Activated CD4-positive, alpha-beta T cell treated with anti-CD3 and anti-CD28 coated beads for 24 hours (primary cell): ENCODE data around the gene MPDU1.
A peak's percentile ranks its signal among the peaks of the same experiment; 100 is the strongest.
"Not testable (repeated sequence)": the region's sequence is repeated elsewhere in the genome, so short reads cannot be mapped to it uniquely, and the experiment has no call there.

ENCODE experiments used
- DNase-seq, 2 donors: peaks; one replicate each; pipeline ENCODE4 v3.0.0-alpha.2; 2020; ENCODE audit warnings: low read depth in 2 of 2

Gene MPDU1

DNA sequence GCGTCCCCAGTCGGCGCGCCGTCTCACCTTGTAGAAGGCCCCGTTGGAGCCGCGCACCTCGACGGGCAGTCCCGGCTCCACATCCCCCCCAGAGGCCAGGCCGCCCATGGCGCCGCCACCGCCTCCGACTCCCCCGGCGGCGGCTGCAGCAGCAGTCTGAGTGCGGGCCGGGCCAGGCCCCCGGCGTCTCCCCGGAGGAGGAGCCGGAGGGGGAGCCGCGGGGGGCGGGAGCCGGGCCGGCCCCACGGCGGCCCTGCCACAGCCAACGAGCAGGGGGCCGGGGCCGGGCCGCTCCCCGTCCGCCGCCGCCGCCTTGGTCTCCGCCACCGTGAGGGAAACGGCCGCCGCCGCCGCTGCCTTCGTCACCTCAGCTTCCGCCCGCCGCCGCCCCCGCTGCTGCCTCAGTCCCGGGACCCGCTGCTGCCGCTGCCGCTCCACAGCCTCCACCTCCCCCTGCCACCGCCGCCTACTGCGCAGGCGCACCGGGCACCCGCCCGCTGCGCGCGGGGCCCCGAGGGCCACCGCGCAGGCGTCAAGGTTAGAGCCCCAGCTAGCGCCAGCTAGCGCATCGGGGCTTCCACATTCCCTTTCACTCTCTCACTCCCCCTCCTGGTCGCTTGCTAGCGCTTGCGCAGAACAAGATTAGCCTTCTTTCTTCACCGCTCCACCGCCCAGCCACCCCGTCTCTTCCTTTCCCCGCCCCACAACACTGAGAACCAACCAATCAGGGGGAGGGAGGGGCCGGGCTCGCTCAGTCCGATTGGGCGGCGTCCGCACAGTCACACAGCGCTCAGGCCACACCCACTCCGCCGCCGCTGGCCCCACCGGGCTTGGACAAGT, 31.0 kb downstream of the MPDU1 start, which contains the start of gene FXR2:
FXR2 (minus strand) TSS at position 473 of the 840 bp plus-strand sequence; CDS start at position 108, 365 bp downstream.
- DNase-seq, result peak; percentile 99

DNA sequence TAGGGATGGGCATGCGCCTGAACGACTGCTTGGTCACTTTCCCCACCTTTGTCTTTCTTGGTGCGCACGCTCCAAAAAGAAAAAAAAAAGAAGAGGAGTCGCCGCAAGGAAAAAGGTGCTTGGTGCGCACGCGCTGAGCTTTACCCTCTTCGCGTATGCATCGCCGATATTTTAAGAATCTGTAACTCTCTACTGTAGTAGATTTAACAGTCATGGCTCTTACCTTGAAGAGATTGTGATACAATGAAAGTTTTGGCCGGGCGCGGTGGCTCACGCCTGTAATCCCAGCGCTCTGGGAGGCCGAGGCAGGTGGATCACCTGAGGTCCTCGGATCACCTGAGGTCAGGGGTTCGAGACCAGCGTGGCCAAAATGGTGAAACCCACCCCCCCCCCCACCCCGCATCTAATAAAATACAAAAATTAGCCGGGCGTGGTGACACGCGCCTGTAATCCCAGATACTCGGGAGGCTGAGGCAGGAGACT, 31.7 kb downstream of the MPDU1 start:
- no peak for DNase-seq

DNA sequence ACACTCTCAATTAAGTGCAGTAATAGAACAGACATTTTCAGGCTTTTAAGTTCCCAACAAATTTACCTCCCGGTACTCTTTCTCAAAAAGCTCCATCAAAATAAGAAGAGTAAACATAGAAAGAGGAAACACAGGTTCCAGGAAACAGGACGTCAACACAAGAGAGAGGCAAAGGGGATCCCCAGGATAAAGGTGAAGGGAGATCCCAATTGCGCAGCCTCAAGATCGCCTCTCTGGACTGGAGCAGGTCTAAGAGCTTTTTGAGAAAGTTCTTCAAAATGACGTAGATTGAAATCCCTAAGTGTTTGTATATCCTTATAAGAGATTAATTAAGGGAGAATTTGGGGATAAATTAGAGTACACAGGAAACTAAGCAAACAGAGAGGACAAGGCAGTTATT, 35.0 kb downstream of the MPDU1 start:
- no peak for DNase-seq

DNA sequence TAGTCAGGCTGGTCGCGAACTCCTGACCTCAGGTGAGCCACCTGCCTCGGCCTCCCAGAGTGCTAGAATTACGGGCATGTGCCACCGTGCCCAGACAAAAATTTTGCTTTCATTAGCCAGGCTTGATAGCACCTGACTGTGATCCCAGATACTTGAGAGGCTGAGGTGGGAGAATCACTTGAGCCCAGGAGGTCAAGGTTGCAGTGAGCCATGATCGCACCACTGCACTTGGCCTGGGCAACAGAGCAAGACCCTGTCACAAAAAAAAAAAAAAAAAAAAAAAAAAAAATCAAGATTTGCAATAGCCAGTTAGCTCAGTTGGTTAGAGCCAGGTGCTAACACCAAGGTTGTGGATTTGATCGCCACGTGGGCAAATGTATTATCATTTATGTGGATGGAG, 37.2 kb downstream of the MPDU1 start:
- DNase-seq, result no peak

DNA sequence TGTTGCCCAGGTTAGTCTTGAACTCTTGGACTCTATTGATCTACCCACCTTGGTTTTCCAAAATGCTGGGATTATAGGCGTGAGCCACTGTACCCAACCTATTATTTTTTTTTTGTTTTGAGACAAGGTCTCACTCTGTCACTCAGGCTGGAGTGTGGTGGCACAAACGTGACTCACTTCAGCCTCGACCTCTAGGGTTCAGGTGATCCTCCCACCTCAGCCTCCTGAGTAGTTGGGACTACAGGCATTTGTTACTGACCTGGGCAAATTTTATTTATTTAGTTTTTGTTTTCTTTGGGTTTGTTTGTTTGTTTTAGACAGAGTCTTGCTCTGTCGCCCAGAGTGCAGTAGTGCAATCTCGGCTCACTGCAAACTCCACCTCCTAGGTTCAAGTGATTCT, 40.0 kb downstream of the MPDU1 start:
- DNase-seq, result no peak

DNA sequence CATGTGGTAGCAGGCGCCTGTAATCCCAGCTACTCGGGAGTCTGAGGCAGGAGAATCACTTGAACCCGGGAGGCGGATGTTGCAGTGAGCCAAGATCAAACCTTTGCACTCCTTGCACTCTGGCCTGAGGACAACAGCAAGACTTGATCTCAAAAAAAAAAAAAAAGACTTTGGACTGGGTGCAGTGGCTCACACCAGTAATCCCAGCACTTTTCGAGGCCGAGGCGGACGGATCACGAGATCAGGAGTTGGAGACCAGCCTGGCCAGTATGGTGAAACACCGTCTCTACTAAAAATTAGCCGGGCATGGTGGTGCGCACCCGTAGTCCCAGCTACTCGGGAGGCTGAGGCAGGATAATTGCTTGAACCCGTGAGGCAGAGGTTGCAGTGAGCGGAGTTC, 42.1 kb downstream of the MPDU1 start:
- DNase-seq, result not testable (repeated sequence)

DNA sequence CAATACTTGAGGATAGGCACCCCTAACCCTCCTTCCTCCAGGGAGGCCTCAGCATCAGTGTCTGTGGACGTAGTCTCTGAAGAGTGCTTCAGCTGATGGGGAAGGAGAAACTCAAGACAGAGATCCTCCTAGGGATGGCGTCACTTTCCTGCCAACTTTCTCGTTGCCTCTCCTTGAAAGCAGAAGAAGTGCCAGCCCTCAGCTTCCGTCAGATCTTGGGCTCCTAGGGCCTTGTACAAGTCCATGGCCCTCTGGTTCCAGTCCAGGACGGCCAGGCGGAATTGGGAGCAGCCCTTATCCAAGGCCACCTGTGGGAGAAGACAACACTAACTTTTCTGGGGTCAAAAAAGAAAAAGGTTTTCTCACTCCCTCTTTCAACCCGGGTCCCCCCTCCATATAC, 42.7 kb downstream of the MPDU1 start:
- no peak for DNase-seq

DNA sequence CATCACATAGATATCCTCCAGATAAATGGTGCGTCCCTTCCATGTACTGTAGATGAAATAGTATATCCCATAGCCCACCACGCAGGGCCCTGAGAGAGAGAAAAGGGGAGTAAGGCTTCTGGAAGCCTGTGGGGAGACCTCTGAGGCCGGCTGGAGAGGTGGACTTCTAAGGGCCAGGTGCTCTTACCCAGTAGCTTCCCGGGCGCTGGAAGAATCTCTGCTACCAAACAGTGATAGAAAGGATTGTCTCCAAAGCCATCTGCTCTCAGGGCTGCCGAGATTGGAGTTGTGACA, 43.3 kb downstream of the MPDU1 start:
- DNase-seq, result no peak

DNA sequence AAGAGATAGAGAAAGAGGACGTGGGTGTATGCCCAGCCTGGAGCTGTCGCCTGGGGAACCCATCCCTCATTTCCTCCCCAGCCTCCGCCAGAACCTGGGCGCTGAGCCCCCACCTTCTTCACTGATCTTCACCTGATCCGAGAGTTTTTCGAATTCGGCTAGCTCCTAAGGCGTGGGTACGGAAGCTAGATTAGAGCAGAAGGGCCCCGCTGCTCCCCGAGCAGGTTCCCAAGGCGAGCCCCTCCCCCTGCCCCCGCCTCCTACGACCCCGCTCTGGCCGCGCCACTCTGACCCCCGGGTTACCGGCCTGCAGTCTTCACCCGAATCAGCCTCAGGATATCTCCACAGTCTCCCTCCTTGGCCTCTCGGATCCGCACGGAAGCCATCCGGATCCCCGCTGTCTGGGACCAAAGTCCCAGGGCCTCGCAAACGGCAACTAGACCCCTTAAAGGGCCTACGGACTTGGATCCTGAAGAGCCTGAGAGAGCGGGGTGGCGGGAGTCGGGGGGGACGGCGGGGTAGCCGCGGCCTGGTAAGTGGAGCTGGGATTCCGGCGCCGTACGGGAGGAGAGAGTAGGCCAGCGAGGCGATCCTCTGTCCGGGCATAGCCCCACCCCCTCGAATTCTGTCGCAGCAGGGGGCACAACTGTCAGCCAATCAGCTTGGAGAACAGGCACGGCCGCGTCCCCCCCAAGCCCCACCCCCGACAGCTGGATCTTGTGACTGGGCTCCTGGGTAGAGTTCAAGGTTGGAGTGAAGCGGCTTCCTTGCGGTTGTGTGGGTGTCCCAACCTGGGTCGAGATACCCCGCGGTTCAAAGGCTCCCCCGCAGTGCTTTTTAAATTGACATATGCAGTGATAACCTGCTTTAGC, 43.8 kb downstream of the MPDU1 start, which contains the start of gene SAT2:
SAT2 (minus strand) TSS at position 572 of the 872 bp plus-strand sequence; CDS start at position 386, 186 bp downstream.
- peak; percentile 71 to 77 for DNase-seq

DNA sequence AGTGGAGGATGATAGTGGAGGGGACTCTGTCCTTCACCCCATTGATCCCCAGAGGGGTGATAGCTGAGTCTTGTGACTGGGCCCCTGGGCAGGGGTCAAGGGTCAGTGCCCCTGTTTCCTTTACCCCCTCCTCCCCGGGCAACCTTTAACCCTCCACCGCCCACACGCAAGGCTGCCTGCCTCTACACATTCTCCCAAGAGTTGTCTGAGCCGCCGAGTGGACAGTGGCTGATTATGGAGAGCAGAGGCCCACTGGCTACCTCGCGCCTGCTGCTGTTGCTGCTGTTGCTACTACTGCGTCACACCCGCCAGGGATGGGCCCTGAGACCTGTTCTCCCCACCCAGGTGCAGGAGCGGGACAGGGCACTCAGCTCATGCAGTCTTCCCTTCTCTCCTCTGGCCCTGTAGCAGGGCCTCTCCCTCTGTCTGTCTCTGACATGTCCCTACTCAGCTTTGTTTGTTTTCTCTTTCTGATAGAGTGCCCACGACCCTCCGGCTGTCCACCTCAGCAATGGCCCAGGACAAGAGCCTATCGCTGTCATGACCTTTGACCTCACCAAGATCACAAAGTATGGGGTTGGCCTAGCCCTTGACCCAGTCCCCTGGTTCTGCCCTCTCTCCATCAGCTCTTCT, 46.4 kb downstream of the MPDU1 start, which contains the start of gene SHBG:
SHBG (plus strand) TSS at position 197 of the 633 bp plus-strand sequence; CDS start at position 235, 38 bp downstream.
- DNase-seq, result no peak

DNA sequence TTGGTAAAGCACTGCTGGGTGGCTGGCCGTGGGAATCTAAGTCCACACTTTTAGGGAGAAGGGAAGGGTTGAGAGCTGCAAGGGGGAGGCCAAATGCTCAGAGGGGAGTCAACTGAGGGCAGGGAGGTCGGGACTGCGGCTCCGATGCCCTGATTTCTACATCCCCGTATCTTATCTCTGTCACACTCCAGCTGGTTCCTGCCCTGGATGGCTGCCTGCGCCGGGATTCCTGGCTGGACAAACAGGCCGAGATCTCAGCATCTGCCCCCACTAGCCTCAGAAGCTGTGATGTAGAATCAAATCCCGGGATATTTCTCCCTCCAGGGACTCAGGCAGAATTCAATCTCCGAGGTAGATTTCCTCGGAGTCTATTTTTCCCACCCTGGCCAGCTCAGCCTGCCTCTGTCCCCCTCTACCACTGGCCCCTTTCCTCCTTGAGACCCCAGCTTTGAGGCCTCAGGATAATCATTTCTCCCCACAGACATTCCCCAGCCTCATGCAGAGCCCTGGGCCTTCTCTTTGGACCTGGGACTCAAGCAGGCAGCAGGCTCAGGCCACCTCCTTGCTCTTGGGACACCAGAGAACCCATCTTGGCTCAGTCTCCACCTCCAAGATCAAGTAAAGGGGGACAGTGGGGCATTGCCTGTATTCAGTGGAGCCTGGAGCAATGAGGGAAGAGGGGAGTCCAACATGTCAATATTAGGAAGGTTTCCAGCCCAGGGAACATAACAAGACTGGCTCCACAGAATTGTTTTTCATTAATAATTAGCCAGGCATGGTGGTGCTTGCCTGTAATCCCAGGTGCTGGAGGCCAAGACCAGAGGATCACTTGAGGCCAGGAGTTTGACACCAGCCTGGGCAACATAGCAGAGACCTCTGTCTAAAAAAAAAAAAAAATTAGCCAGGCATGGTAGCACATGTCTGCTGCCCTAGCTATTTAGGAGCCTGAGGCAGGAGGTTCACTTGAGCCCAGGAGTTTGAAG, 48.0 kb downstream of the MPDU1 start:
- no peak for DNase-seq

DNA sequence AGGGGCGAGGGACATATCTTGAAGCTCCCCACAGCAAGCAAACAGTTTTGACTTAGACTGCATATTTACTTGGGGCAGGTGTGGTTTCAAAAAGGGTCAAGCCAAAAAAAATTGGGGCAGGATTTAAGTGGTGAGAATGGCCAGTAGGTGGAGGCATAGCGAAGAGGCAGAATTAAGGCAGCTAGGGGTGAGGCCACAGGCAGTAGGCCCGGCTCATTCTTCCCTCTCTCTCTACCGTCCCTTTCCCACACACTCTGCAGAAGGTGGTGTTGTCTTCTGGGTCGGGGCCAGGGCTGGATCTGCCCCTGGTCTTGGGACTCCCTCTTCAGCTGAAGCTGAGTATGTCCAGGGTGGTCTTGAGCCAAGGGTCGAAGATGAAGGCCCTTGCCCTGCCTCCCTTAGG, 48.8 kb downstream of the MPDU1 start:
- no peak for DNase-seq

DNA sequence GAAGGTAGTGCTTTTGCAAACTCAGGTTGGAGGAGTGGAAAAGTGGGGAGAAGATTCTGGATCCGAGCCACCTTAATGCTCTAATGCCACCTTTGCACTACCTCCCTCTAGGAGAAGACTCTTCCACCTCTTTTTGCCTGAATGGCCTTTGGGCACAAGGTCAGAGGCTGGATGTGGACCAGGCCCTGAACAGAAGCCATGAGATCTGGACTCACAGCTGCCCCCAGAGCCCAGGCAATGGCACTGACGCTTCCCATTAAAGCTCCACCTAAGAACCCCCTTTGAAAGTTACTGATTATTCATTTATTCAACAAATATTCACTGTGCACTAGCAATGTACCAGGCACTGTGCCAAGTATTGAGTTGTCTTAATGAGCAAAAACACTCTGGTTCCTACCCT, 49.4 kb downstream of the MPDU1 start:
- no peak for DNase-seq

DNA sequence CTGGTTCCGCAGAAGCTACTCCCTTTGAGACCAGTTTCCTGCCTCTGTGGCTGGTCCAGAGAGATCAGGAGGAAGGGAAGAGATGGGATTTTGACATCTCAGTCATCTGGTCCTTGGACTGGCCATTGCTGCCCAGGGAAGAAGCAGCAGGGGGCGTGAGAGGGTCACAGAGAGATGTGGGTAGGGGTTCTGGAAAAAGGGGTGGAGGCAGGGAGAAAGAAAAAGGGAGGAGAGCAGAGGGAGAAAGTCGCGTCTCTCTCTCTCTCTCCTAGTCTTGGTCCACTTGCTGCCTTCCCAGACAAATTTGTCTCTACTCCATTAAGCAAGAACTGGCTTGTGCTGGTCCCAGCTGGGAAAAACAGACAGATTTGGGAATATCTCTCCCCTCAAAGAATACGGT, 50.7 kb downstream of the MPDU1 start:
- DNase-seq, result peak in 1 of 2 donors; percentile 12

DNA sequence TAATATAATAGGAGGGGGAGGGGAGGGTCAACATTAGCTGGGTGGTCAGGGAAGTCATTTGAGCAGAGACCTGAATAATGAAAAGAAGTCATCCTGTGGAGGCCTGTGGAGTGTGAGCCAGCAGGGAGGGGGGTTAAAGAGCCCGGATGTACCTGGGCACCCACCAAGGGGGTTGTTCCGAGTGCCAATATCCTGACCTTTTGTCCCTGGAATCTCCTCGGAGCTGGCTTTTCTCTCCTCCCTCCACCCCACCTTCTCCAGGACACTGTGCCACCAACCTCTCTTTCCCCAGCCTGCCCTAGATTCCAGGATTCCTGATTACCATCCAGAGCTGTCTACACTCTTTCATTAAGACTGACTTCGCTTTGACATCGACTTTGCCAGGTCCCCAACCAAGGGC, 52.5 kb downstream of the MPDU1 start:
- DNase-seq, result no peak
